ENCODE data around the gene CTNNBL1.

CTNNBL1 gene

DNA sequence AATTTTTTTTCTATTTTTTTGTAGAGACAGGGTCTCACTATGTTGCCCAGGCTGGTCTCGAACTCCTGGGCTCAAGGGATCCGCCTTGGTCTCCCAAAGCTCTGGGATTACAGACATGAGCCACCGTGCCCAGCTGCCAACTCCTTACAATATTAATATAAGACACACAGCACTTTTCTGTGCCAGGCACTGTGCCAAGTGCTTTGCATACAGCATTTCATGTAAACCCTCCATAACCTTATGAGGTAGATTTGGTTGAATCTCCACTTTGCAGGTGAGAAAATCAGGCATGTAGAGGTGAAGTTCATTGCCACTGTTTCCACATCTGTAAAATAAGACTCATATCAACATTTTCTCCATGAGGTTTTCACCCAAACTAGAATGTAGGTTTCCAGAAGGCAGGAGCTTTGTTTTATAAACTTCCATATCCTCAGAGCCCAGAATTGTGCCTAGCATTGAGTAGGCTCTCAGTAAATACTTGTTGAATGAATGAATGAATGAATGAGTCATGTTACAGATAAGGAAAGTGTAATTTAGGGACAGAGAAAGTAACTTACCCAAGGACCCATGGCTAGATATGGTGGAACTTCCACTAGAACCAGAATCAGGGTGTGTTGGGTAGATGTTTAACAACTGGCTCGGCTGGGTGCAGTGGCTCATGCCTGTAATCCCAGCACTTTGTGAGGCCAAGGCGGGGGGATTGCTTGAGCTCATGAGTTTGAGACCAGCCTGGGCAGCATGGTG lies 3.0 kb upstream of the CTNNBL1 start:
- no peak overlapping the region for H3K27ac ChIP-seq (ENCODE audit: low read depth, low read length)
- no peak overlapping the region for H3K4ac ChIP-seq (ENCODE audit: low read depth, low read length)
- no peaks in the 10 kb centered on the region for H3K36me3 ChIP-seq (ENCODE audit: control insufficient read depth, insufficient read depth, low read length)
- no peak overlapping the region for H3K56ac ChIP-seq (ENCODE audit: low read length)
- H2BK5ac ChIP-seq (ENCODE audit: low read length) = no peak overlapping the region
- H3K79me1 ChIP-seq (ENCODE audit: low read length) = peaks cover 10% of the 10 kb centered on the region
- H2AK5ac ChIP-seq (ENCODE audit: low read length) = no peak overlapping the region
- no peak overlapping the region for H4K5ac ChIP-seq (ENCODE audit: low read length)
- no peak overlapping the region for H2BK120ac ChIP-seq (ENCODE audit: low read depth, low read length)
- no peak overlapping the region for H2BK15ac ChIP-seq (replicated peaks; ENCODE audit: low read depth)
- peaks cover 3% of the 10 kb centered on the region for H3K4me1 ChIP-seq (ENCODE audit: control insufficient read depth, low read depth, low read length)
- no CpG with 5 or more reads among the region's 5 CpGs for WGBS (ENCODE audit: extremely low coverage, insufficient coverage, low lambda C conversion rate)
- no peak for DNase-seq
- peaks cover 11% of the 10 kb centered on the region for H3K79me2 ChIP-seq (ENCODE audit: control insufficient read depth, insufficient read depth, low read length)
- no peak overlapping the region for H3K18ac ChIP-seq (ENCODE audit: low read length)
- H3K9ac ChIP-seq (ENCODE audit: low read length) = no peak overlapping the region
- no peak overlapping the region for H4K8ac ChIP-seq (ENCODE audit: low read depth, low read length)
- no peak overlapping the region for H3K23ac ChIP-seq (ENCODE audit: low read length)
- no peaks in the 10 kb centered on the region for H3K27me3 ChIP-seq (ENCODE audit: insufficient read depth, low read length, poor library complexity)
- H3K4me3 ChIP-seq (ENCODE audit: low read length) = no peak overlapping the region
- H3K4me2 ChIP-seq (ENCODE audit: low read length) = no peak overlapping the region

DNA sequence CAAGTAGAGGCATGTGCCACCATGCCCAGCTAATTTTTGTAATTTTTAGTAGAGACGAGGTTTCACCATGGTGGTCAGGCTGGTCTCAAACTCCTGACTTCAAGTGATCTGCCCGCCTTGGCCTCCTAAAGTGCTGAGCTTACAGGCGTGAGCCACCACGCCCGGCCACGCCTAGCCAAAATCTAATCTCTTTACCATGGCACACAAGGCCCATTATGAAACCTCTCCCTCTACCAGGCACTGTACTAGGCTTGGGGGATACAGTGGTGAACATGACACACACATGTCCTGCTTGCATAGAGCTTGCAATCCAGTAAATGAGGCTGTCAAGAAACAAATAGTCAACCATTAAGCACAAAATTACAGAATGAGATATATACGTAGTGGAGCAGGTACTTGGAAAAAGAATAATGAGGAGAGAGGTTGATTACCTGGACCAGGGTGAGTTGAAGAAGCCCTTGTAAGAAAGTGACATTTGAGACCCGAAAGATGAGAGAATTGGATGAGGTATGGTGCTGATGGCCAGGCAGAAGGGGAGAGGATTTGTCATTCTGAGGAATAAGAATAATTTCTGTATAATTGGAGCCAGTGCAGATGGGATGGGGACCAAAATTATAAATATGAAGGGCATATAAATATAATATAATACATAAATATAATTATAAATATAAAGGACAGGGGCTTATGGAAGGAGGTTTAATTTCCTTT lies 1.2 kb upstream of the CTNNBL1 start:
- H3K27ac ChIP-seq (ENCODE audit: low read depth, low read length) = no peak overlapping the region
- no peak overlapping the region for H3K4ac ChIP-seq (ENCODE audit: low read depth, low read length)
- H3K56ac ChIP-seq (ENCODE audit: low read length) = no peak overlapping the region
- H3K36me3 ChIP-seq (ENCODE audit: control insufficient read depth, insufficient read depth, low read length) = no peaks in the 10 kb centered on the region
- H3K23ac ChIP-seq (ENCODE audit: low read length) = no peak overlapping the region
- H3K79me2 ChIP-seq (ENCODE audit: control insufficient read depth, insufficient read depth, low read length) = peaks cover 11% of the 10 kb centered on the region
- no peak overlapping the region for H2BK120ac ChIP-seq (ENCODE audit: low read depth, low read length)
- H3K9ac ChIP-seq (ENCODE audit: low read length) = no peak overlapping the region
- peaks cover 13% of the 10 kb centered on the region for H3K79me1 ChIP-seq (ENCODE audit: low read length)
- no peak overlapping the region for H4K8ac ChIP-seq (ENCODE audit: low read depth, low read length)
- no peak overlapping the region for H4K5ac ChIP-seq (ENCODE audit: low read length)
- no peak overlapping the region for H2BK15ac ChIP-seq (replicated peaks; ENCODE audit: low read depth)
- H2BK5ac ChIP-seq (ENCODE audit: low read length) = no peak overlapping the region
- no peaks in the 10 kb centered on the region for H3K27me3 ChIP-seq (ENCODE audit: insufficient read depth, low read length, poor library complexity)
- H3K4me1 ChIP-seq (ENCODE audit: control insufficient read depth, low read depth, low read length) = peaks cover 3% of the 10 kb centered on the region
- DNase-seq = no peak
- no peak overlapping the region for H3K4me3 ChIP-seq (ENCODE audit: low read length)
- H3K18ac ChIP-seq (ENCODE audit: low read length) = no peak overlapping the region
- no CpG with 5 or more reads among the region's 8 CpGs for WGBS (ENCODE audit: extremely low coverage, insufficient coverage, low lambda C conversion rate)
- no peak overlapping the region for H3K4me2 ChIP-seq (ENCODE audit: low read length)
- no peak overlapping the region for H2AK5ac ChIP-seq (ENCODE audit: low read length)

DNA sequence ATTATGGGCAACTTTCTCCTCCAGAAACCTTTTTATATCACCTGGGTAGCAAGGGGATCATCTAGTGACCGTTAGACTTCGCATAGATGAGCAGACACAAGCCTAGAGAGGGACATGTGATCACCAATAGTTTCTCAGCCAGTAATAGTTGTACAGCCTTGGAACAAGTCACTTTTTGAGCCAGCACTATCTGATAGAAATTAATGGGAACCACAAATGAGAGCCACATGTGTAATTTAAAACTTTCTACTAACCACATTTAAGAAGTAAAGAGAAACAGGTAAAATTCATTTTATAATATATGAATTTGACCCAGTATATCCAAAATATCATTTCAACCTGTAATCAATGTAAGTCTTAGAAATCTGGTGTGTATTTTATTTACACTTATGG lies 592 bp upstream of the CTNNBL1 start:
- Histone ChIP-seq H3K4me1 (ENCODE audit: control insufficient read depth, low read depth, low read length) (peaks cover 3% of the 10 kb centered on the region), H3K18ac (ENCODE audit: low read length) (no peak overlapping the region), H3K4me2 (ENCODE audit: low read length) (peak overlapping the region; percentile 49), H4K5ac (ENCODE audit: low read length) (no peak overlapping the region), H4K8ac (ENCODE audit: low read depth, low read length) (no peak overlapping the region), H3K4ac (ENCODE audit: low read depth, low read length) (peak overlapping the region; percentile 11), H3K56ac (ENCODE audit: low read length) (peak overlapping the region; percentile 81), H3K79me1 (ENCODE audit: low read length) (peaks cover 15% of the 10 kb centered on the region), H2BK5ac (ENCODE audit: low read length) (no peak overlapping the region), H3K36me3 (ENCODE audit: control insufficient read depth, insufficient read depth, low read length) (no peaks in the 10 kb centered on the region), H2BK15ac (replicated peaks; ENCODE audit: low read depth) (no peak overlapping the region), H3K27ac (ENCODE audit: low read depth, low read length) (no peak overlapping the region), H2AK5ac (ENCODE audit: low read length) (no peak overlapping the region), H2BK120ac (ENCODE audit: low read depth, low read length) (no peak overlapping the region), H3K4me3 (ENCODE audit: low read length) (no peak overlapping the region), H3K9ac (ENCODE audit: low read length) (peak overlapping the region; percentile 51), H3K79me2 (ENCODE audit: control insufficient read depth, insufficient read depth, low read length) (peaks cover 11% of the 10 kb centered on the region), H3K23ac (ENCODE audit: low read length) (no peak overlapping the region), H3K27me3 (ENCODE audit: insufficient read depth, low read length, poor library complexity) (no peaks in the 10 kb centered on the region)
- no CpG with 5 or more reads among the region's 2 CpGs for WGBS (ENCODE audit: extremely low coverage, insufficient coverage, low lambda C conversion rate)
- DNase-seq = no peak

DNA sequence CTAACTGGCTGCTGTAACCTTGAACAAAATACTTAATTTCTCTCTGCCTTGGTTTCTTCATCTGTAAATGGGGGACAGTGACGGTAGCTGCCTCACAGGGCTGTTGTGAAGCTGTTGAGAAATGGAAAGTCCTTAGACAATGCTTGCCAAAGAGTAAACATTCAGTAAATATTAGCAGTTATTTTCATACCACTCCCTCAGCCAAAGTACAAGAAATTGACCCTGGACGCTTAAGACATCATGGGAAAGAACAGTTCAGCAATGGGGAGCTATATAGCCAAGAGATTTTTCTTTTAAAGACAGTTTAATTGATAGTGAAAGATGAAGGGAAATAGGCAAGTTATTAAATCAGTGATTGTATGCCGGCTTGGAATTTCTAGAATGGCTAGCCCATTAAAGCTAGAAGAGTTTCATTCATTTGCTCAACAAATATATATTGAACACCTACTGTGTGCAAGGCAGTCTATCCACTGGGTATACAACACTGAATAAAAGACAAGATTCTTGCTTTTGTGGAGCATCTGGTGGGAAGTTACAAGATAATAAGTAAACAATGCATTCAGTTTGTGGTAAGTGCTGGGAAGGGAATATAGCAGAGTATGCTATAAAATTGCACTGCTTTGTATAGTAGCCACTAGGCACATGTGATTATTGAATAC lies 2.0 kb downstream of the CTNNBL1 start:
- Histone ChIP-seq H3K36me3 (ENCODE audit: control insufficient read depth, insufficient read depth, low read length) (no peaks in the 10 kb centered on the region), H4K8ac (ENCODE audit: low read depth, low read length) (no peak overlapping the region), H3K4me2 (ENCODE audit: low read length) (no peak overlapping the region), H3K56ac (ENCODE audit: low read length) (no peak overlapping the region), H2BK5ac (ENCODE audit: low read length) (no peak overlapping the region), H2BK15ac (replicated peaks; ENCODE audit: low read depth) (no peak overlapping the region), H2AK5ac (ENCODE audit: low read length) (no peak overlapping the region), H3K4ac (ENCODE audit: low read depth, low read length) (no peak overlapping the region), H3K79me1 (ENCODE audit: low read length) (peaks cover 16% of the 10 kb centered on the region), H3K4me3 (ENCODE audit: low read length) (no peak overlapping the region), H3K23ac (ENCODE audit: low read length) (no peak overlapping the region), H3K79me2 (ENCODE audit: control insufficient read depth, insufficient read depth, low read length) (peaks cover 11% of the 10 kb centered on the region), H3K27me3 (ENCODE audit: insufficient read depth, low read length, poor library complexity) (no peaks in the 10 kb centered on the region), H3K4me1 (ENCODE audit: control insufficient read depth, low read depth, low read length) (peaks cover 3% of the 10 kb centered on the region), H2BK120ac (ENCODE audit: low read depth, low read length) (no peak overlapping the region), H3K9ac (ENCODE audit: low read length) (no peak overlapping the region), H3K27ac (ENCODE audit: low read depth, low read length) (no peak overlapping the region), H3K18ac (ENCODE audit: low read length) (no peak overlapping the region), H4K5ac (ENCODE audit: low read length) (no peak overlapping the region)
- no CpG with 5 or more reads among the region's 3 CpGs for WGBS (ENCODE audit: extremely low coverage, insufficient coverage, low lambda C conversion rate)
- no peak for DNase-seq

DNA sequence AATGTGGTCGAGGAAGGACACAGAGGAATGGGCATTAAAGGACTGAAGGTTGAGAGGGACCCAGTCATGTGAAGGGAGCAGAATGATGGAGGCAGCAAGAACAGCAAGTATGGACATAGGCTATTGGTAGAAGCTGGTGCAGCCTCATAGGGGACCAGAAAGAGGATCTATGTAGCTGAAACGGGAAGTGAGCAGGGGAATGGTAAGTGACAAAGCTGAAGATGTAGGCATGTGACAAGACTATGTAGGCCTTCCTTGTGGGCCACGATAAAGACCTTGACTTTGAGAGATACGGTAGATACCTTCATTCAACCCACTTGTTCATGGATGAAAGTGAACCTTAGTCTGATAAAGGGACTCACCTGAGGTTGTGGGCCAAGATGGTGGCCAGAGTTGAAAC lies 3.5 kb downstream of the CTNNBL1 start:
- DNase-seq = no peak
- no CpG with 5 or more reads among the region's 4 CpGs for WGBS (ENCODE audit: extremely low coverage, insufficient coverage, low lambda C conversion rate)

More for the DNA sequence above, 3.5 kb downstream of the CTNNBL1 start:
- H3K36me3 ChIP-seq (ENCODE audit: control insufficient read depth, insufficient read depth, low read length) = no peaks in the 10 kb centered on the region
- no peak overlapping the region for H3K23ac ChIP-seq (ENCODE audit: low read length)
- no peak overlapping the region for H3K9ac ChIP-seq (ENCODE audit: low read length)
- no peak overlapping the region for H4K8ac ChIP-seq (ENCODE audit: low read depth, low read length)
- H3K79me2 ChIP-seq (ENCODE audit: control insufficient read depth, insufficient read depth, low read length) = peaks cover 15% of the 10 kb centered on the region
- H3K4ac ChIP-seq (ENCODE audit: low read depth, low read length) = no peak overlapping the region
- H3K56ac ChIP-seq (ENCODE audit: low read length) = no peak overlapping the region
- H3K27me3 ChIP-seq (ENCODE audit: insufficient read depth, low read length, poor library complexity) = no peaks in the 10 kb centered on the region
- no peak overlapping the region for H3K4me3 ChIP-seq (ENCODE audit: low read length)
- no peak overlapping the region for H2AK5ac ChIP-seq (ENCODE audit: low read length)
- H3K4me2 ChIP-seq (ENCODE audit: low read length) = no peak overlapping the region
- H2BK5ac ChIP-seq (ENCODE audit: low read length) = no peak overlapping the region
- peaks cover 19% of the 10 kb centered on the region for H3K79me1 ChIP-seq (ENCODE audit: low read length)
- H2BK120ac ChIP-seq (ENCODE audit: low read depth, low read length) = no peak overlapping the region
- no peak overlapping the region for H2BK15ac ChIP-seq (replicated peaks; ENCODE audit: low read depth)
- H3K18ac ChIP-seq (ENCODE audit: low read length) = no peak overlapping the region
- peaks cover 3% of the 10 kb centered on the region for H3K4me1 ChIP-seq (ENCODE audit: control insufficient read depth, low read depth, low read length)
- H3K27ac ChIP-seq (ENCODE audit: low read depth, low read length) = no peak overlapping the region
- no peak overlapping the region for H4K5ac ChIP-seq (ENCODE audit: low read length)
